HepG2 (cell line): ENCODE data around the gene ARCN1. TPM values are rescaled to one million over a fixed set of nuclear protein-coding genes. Genes with fewer than 3 reads are reported as not detected.

Experiments
- HNRNPH1 ChIP-seq: fragments of 200-400 bp; formaldehyde crosslinking; optimal IDR thresholded peaks from 2 replicates; pipeline ENCODE3; 2017; ENCODE audit warnings: mild to moderate bottlenecking, low read depth, low read length
- MED1 ChIP-seq: sonication (generic); formaldehyde crosslinking; IDR thresholded peaks from 2 replicates; pipeline ENCODE4 v1.4.0; 2020; ENCODE audit warnings: missing genetic modification reagents
- RBAK ChIP-seq: sonication (generic); formaldehyde crosslinking; IDR thresholded peaks from 2 replicates; pipeline ENCODE4 v1.5.1; 2020; ENCODE audit warnings: mild to moderate bottlenecking, missing genetic modification reagents
- REXO4 ChIP-seq: sonication (generic); formaldehyde crosslinking; IDR thresholded peaks from 2 replicates; pipeline ENCODE4 v1.8.0; 2022; ENCODE audit warnings: missing genetic modification reagents, mild to moderate bottlenecking, borderline replicate concordance
- SNAI1 ChIP-seq: sonication (generic); formaldehyde crosslinking; IDR thresholded peaks from 2 replicates; pipeline ENCODE4 v1.5.0; 2020; ENCODE audit warnings: mild to moderate bottlenecking, missing genetic modification reagents, borderline replicate concordance
- TARDBP ChIP-seq: sonication (generic); formaldehyde crosslinking; IDR thresholded peaks from 2 replicates; pipeline ENCODE4 v1.8.0; 2022; ENCODE audit warnings: mild to moderate bottlenecking, missing genetic modification reagents
- ZBTB20 ChIP-seq: sonication (generic); formaldehyde crosslinking; IDR thresholded peaks from 2 replicates; pipeline ENCODE4 v1.8.1; 2023; ENCODE audit warnings: missing genetic modification reagents, low read depth, mild to moderate bottlenecking, borderline replicate concordance
- ZBTB8A ChIP-seq: sonication (generic); formaldehyde crosslinking; IDR thresholded peaks from 2 replicates; pipeline ENCODE4 v1.4.0; 2020; ENCODE audit warnings: mild to moderate bottlenecking, low read depth, missing genetic modification reagents, borderline replicate concordance
- ZFX ChIP-seq: sonication (generic); formaldehyde crosslinking; IDR thresholded peaks from 2 replicates; pipeline ENCODE4 v1.4.0; 2020; ENCODE audit warnings: mild to moderate bottlenecking, low read depth, missing genetic modification reagents, moderate library complexity
- ZMAT3 ChIP-seq: sonication (generic); formaldehyde crosslinking; conservative IDR thresholded peaks from 2 replicates; pipeline ENCODE4 v1.7.0; 2021; ENCODE audit warnings: missing genetic modification reagents
- ZNF160 ChIP-seq: sonication (generic); formaldehyde crosslinking; IDR thresholded peaks from 2 replicates; pipeline ENCODE4 v1.8.0; 2022; ENCODE audit warnings: mild to moderate bottlenecking, inconsistent platforms, missing genetic modification reagents
- ZNF432 ChIP-seq: sonication (generic); formaldehyde crosslinking; IDR thresholded peaks from 2 replicates; pipeline ENCODE4 v1.5.0; 2020; ENCODE audit warnings: missing genetic modification reagents, mild to moderate bottlenecking, borderline replicate concordance
- ZNF607 ChIP-seq: sonication (generic); formaldehyde crosslinking; IDR thresholded peaks from 2 replicates; pipeline ENCODE4 v1.5.1; 2020; ENCODE audit warnings: missing genetic modification reagents, mild to moderate bottlenecking, borderline replicate concordance
- ZNF749 ChIP-seq: sonication (generic); formaldehyde crosslinking; IDR thresholded peaks from 2 replicates; pipeline ENCODE4 v1.8.0; 2022; ENCODE audit warnings: mild to moderate bottlenecking, missing genetic modification reagents, moderate library complexity, borderline replicate concordance
- polyA plus RNA-seq, 8 experiments: library from polyadenylated mRNA; depleted of rRNA in 3 of 8; stranded (reverse) in 7 of 8; unstranded in 1 of 8; fragments of >200 nt; fragmentation: Illumina TruSeq in 4 of 8; extraction: Trizol in 4 of 8; gene quantifications; 2 replicates each; pipeline versions ENCODE4 v1.2.1 to v1.2.3, GENCODE V29; 2011 to 2016; ENCODE audit warnings: low read depth in 4 of 8, missing spikeins in 1 of 8, mixed read lengths in 1 of 8; ENCODE audit not compliant: insufficient read depth in 1 of 8
- total RNA-seq, 5 experiments: library from RNA; depleted of rRNA; stranded (reverse); fragments of >200 nt; fragmentation: Illumina TruSeq; extraction: Trizol; gene quantifications; 2 replicates each; pipeline ENCODE4 v1.2.3, GENCODE V29; 2016; ENCODE audit warnings: low read depth in 1 of 5
- TF ChIP-seq, protein P1 (sequence below): sonication (generic); formaldehyde crosslinking; IDR thresholded peaks from 2 replicates; pipeline ENCODE4 v1.4.0; 2020; ENCODE audit warnings: missing genetic modification reagents, borderline replicate concordance
- TF ChIP-seq, protein P2 (sequence below): sonication (generic); formaldehyde crosslinking; IDR thresholded peaks from 2 replicates; pipeline ENCODE4 v1.4.0; 2020; ENCODE audit warnings: missing genetic modification reagents
- TF ChIP-seq, protein P3 (sequence below): fragments of 450-650 bp; IDR thresholded peaks from 2 replicates; pipeline ENCODE4 v1.6.1; 2016
- TF ChIP-seq, protein P4 (sequence below): sonication (generic); formaldehyde crosslinking; IDR thresholded peaks from 2 replicates; pipeline ENCODE4 v1.5.0; 2020; ENCODE audit warnings: missing genetic modification reagents
- TF ChIP-seq, protein P5 (sequence below): IDR thresholded peaks from 2 replicates; pipeline ENCODE4 v1.6.1; 2016; ENCODE audit warnings: missing compliant biosample characterization, missing genetic modification reagents, borderline replicate concordance

The ARCN1 gene
- total and polyA plus RNA-seq, 2 of the 13 experiments (the other 11 are each of a cell fraction or from before 2014, with no cell fraction given) = 148 to 200 TPM

- no peak for TF ChIP-seq ZNF432 (CRISPR knock-in tag)
- TF ChIP-seq SNAI1 (CRISPR knock-in tag) = peak; percentile 63; the same call in 1 of the 2 replicates
- no peak; the same call in 1 of the 2 replicates for TF ChIP-seq ZNF160
- TF ChIP-seq, protein P1, sequence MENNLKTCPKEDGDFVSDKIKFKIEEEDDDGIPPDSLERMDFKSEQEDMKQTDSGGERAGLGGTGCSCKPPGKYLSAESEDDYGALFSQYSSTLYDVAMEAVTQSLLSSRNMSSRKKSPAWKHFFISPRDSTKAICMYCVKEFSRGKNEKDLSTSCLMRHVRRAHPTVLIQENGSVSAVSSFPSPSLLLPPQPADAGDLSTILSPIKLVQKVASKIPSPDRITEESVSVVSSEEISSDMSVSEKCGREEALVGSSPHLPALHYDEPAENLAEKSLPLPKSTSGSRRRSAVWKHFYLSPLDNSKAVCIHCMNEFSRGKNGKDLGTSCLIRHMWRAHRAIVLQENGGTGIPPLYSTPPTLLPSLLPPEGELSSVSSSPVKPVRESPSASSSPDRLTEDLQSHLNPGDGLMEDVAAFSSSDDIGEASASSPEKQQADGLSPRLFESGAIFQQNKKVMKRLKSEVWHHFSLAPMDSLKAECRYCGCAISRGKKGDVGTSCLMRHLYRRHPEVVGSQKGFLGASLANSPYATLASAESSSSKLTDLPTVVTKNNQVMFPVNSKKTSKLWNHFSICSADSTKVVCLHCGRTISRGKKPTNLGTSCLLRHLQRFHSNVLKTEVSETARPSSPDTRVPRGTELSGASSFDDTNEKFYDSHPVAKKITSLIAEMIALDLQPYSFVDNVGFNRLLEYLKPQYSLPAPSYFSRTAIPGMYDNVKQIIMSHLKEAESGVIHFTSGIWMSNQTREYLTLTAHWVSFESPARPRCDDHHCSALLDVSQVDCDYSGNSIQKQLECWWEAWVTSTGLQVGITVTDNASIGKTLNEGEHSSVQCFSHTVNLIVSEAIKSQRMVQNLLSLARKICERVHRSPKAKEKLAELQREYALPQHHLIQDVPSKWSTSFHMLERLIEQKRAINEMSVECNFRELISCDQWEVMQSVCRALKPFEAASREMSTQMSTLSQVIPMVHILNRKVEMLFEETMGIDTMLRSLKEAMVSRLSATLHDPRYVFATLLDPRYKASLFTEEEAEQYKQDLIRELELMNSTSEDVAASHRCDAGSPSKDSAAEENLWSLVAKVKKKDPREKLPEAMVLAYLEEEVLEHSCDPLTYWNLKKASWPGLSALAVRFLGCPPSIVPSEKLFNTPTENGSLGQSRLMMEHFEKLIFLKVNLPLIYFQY (CRISPR knock-in tag) = peak; percentile 44; the same call in 1 of the 2 replicates
- TF ChIP-seq, protein P2, sequence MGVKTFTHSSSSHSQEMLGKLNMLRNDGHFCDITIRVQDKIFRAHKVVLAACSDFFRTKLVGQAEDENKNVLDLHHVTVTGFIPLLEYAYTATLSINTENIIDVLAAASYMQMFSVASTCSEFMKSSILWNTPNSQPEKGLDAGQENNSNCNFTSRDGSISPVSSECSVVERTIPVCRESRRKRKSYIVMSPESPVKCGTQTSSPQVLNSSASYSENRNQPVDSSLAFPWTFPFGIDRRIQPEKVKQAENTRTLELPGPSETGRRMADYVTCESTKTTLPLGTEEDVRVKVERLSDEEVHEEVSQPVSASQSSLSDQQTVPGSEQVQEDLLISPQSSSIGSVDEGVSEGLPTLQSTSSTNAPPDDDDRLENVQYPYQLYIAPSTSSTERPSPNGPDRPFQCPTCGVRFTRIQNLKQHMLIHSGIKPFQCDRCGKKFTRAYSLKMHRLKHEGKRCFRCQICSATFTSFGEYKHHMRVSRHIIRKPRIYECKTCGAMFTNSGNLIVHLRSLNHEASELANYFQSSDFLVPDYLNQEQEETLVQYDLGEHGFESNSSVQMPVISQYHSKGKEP (CRISPR knock-in tag) = 0 out of 2 replicates have a peak, but pooled peaks have one; percentile 63
- no peak for TF ChIP-seq ZBTB20 (CRISPR knock-in tag)
- no peak for TF ChIP-seq REXO4
- TF ChIP-seq ZNF749 = no peak
- TF ChIP-seq, protein P3, sequence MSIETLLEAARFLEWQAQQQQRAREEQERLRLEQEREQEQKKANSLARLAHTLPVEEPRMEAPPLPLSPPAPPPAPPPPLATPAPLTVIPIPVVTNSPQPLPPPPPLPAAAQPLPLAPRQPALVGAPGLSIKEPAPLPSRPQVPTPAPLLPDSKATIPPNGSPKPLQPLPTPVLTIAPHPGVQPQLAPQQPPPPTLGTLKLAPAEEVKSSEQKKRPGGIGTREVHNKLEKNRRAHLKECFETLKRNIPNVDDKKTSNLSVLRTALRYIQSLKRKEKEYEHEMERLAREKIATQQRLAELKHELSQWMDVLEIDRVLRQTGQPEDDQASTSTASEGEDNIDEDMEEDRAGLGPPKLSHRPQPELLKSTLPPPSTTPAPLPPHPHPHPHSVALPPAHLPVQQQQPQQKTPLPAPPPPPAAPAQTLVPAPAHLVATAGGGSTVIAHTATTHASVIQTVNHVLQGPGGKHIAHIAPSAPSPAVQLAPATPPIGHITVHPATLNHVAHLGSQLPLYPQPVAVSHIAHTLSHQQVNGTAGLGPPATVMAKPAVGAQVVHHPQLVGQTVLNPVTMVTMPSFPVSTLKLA = no peak
- TF ChIP-seq, protein P4, sequence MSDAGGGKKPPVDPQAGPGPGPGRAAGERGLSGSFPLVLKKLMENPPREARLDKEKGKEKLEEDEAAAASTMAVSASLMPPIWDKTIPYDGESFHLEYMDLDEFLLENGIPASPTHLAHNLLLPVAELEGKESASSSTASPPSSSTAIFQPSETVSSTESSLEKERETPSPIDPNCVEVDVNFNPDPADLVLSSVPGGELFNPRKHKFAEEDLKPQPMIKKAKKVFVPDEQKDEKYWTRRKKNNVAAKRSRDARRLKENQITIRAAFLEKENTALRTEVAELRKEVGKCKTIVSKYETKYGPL = no peak
- 0 out of 2 replicates have a peak, but pooled peaks have one; percentile 20 for TF ChIP-seq MED1 (CRISPR knock-in tag)
- TF ChIP-seq TARDBP (CRISPR knock-in tag) = peak; percentile 24; the same call in 1 of the 2 replicates
- peak; percentile 90 for TF ChIP-seq ZFX (CRISPR knock-in tag)
- no peak for TF ChIP-seq ZMAT3 (CRISPR knock-in tag)
- TF ChIP-seq RBAK (CRISPR knock-in tag) = no peak
- no peak for TF ChIP-seq HNRNPH1
- no peak for TF ChIP-seq ZBTB8A (CRISPR knock-in tag)
- peak; percentile 60; the same call in 1 of the 2 replicates for TF ChIP-seq ZNF607 (CRISPR knock-in tag)
- TF ChIP-seq, protein P5, sequence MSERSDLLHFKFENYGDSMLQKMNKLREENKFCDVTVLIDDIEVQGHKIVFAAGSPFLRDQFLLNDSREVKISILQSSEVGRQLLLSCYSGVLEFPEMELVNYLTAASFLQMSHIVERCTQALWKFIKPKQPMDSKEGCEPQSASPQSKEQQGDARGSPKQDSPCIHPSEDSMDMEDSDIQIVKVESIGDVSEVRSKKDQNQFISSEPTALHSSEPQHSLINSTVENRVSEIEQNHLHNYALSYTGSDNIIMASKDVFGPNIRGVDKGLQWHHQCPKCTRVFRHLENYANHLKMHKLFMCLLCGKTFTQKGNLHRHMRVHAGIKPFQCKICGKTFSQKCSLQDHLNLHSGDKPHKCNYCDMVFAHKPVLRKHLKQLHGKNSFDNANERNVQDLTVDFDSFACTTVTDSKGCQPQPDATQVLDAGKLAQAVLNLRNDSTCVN = no peak
Measured at GRCh38 chr11:118530683-118531596, 41.3 kb upstream of the ARCN1 start, which contains the start of gene TMEM25 (continued).
